ENCODE measurements around the gene DYNLT2B.
"Not testable (repeated sequence)": the region's sequence is repeated elsewhere in the genome, so short reads cannot be mapped to it uniquely, and the experiment has no call there.

Gene DYNLT2B

GRCh38 chr3:196323016-196323415, 5.0 kb upstream of the DYNLT2B start:
- DNase-seq, result no peak

GRCh38 chr3:196321162-196321561, 3.1 kb upstream of the DYNLT2B start:
- DNase-seq, result no peak

- DNase-seq, result no peak
Observed at GRCh38 chr3:196320137-196320536, 2.1 kb upstream of the DYNLT2B start.

- DNase-seq, result not testable (repeated sequence)
Observed at GRCh38 chr3:196316799-196317686, 997 bp downstream of the DYNLT2B start.

- no peak for DNase-seq
Observed at GRCh38 chr3:196315821-196316220, 2.2 kb downstream of the DYNLT2B start.

- no peak for DNase-seq
Observed at GRCh38 chr3:196314597-196314996, 3.4 kb downstream of the DYNLT2B start.

GRCh38 chr3:196314086-196314485, 4.0 kb downstream of the DYNLT2B start:
- DNase-seq, result not testable (repeated sequence)

- DNase-seq, result not testable (repeated sequence)
Observed at GRCh38 chr3:196302960-196303359, 15.1 kb downstream of the DYNLT2B start.

GRCh38 chr3:196302551-196302950, 15.5 kb downstream of the DYNLT2B start:
- DNase-seq, result not testable (repeated sequence)

- DNase-seq, result no peak
Observed at GRCh38 chr3:196298521-196298920, 19.5 kb downstream of the DYNLT2B start.

- no peak for DNase-seq
Observed at GRCh38 chr3:196292286-196292923, 25.6 kb downstream of the DYNLT2B start.

- DNase-seq, result no peak
Observed at GRCh38 chr3:196288141-196288460, 29.9 kb downstream of the DYNLT2B start.

- peak; percentile 76 for DNase-seq
Observed at GRCh38 chr3:196287440-196288140, 30.4 kb downstream of the DYNLT2B start, which contains the start of gene PCYT1A. Gene PCYT1A, minus strand, starts transcription at chr3:196287726. Its CDS starts 17,195 bp downstream, at chr3:196270531.

GRCh38 chr3:196287090-196287439, 31.0 kb downstream of the DYNLT2B start:
- DNase-seq, result peak; percentile 24

GRCh38 chr3:196284396-196284795, 33.6 kb downstream of the DYNLT2B start:
- no peak for DNase-seq

GRCh38 chr3:196281962-196282361, 36.1 kb downstream of the DYNLT2B start:
- no peak for DNase-seq

GRCh38 chr3:196280689-196281440, 37.2 kb downstream of the DYNLT2B start:
- DNase-seq, result no peak

GRCh38 chr3:196275126-196275525, 42.9 kb downstream of the DYNLT2B start:
- no peak for DNase-seq

GRCh38 chr3:196274585-196274984, 43.5 kb downstream of the DYNLT2B start:
- peak; percentile 92 for DNase-seq

- no peak for DNase-seq
Observed at GRCh38 chr3:196273655-196274054, 44.4 kb downstream of the DYNLT2B start.

- DNase-seq, result no peak
Observed at GRCh38 chr3:196272826-196273225, 45.2 kb downstream of the DYNLT2B start.

GRCh38 chr3:196270499-196270898, 47.5 kb downstream of the DYNLT2B start:
- no peak for DNase-seq

All from CD4-positive, alpha-beta T cell treated with Interleukin-4 for 4 hours (primary cell).